ENCODE measurements around the gene PCBP3. TPM values are rescaled to one million over a fixed set of nuclear protein-coding genes. Genes with fewer than 3 reads are reported as not detected.

Gene PCBP3
- total RNA-seq, 1 experiment from 2014 or later, result 10.9 TPM

DNA sequence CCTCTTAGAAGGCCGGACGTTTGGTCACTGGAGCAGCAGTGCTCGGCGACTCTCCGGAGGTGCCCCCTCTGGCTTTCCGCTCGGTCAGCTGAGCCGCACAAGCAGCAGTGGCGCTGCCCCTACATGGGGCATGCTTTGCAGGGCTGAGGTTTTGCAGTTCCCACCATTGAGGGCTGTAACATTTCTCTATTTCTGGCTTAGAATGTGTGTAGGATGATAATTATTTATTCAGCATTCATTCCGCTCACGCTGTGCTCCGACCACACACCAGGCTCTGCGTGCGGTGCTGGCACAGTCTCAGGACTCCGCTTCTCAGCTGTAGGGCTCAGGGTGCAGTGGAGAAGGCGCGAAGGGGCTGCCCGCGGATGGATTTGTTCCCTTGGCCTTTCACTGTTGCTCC lies 119.5 kb downstream of the PCBP3 start:
- H2BK20ac ChIP-seq (ENCODE audit: low read depth, low read length, poor library complexity, severe bottlenecking), result no peak overlapping the region
- no peak overlapping the region for H3K23ac ChIP-seq (ENCODE audit: insufficient read length, low read depth, low read length)
- H4K8ac ChIP-seq (replicated peaks; ENCODE audit: insufficient read length, low read depth, low read length), result no peak overlapping the region
- no peak overlapping the region for H2BK5ac ChIP-seq (ENCODE audit: insufficient read length, low read length)
- no peak overlapping the region for H3K27ac ChIP-seq (ENCODE audit: insufficient read length, low read depth, low read length)
- no peak overlapping the region for H3K56ac ChIP-seq (ENCODE audit: insufficient read length, low read depth, low read length)
- no peak overlapping the region for H2BK12ac ChIP-seq (ENCODE audit: insufficient read length, low read depth, low read length)
- Mint-ChIP-seq H3K4me1 (no peaks in the 10 kb centered on the region), H3K4me3 (no peak overlapping the region), H3K9me3 (no peaks in the 10 kb centered on the region), H3K27me3 (ENCODE audit: low read depth) (no peaks in the 10 kb centered on the region), H3K27ac (no peak overlapping the region; a peak in 1 of 7 replicates), H3K36me3 (ENCODE audit: insufficient read depth in 1 of 3, low read depth in 3 of 3) (no peaks in the 10 kb centered on the region; a peak in 1 of 7 replicates)
- no peaks in the 10 kb centered on the region for H3K4me1 ChIP-seq (ENCODE audit: insufficient read depth, low read length)
- H4K5ac ChIP-seq (ENCODE audit: insufficient read length, low read depth, low read length), result no peak overlapping the region
- H2AK5ac ChIP-seq (ENCODE audit: insufficient read length, low read length), result no peak overlapping the region
- H3K4me2 ChIP-seq (ENCODE audit: insufficient read depth, insufficient read length, low read length), result no peak overlapping the region
- DNase-seq, result no peak
- no peak for TF ChIP-seq CTCF (conservative IDR thresholded peaks at IDR 0.05)
- H3K14ac ChIP-seq (ENCODE audit: insufficient read depth, low read length), result no peak overlapping the region
- no CpG with 5 or more reads among the region's 19 CpGs for WGBS (ENCODE audit: extremely low coverage, insufficient read length, low lambda C conversion rate)
- H3K18ac ChIP-seq (ENCODE audit: insufficient read length, low read depth, low read length), result no peak overlapping the region
- H3K79me1 ChIP-seq (ENCODE audit: insufficient read depth, low read depth, low read length, poor library complexity, severe bottlenecking), result no peaks in the 10 kb centered on the region
- H3K9ac ChIP-seq (ENCODE audit: extremely low read depth, insufficient read length, low read length), result no peak overlapping the region
- no peak overlapping the region for H4K91ac ChIP-seq (ENCODE audit: insufficient read length, low read depth, low read length)
- H2BK15ac ChIP-seq (ENCODE audit: low read depth, low read length), result no peak overlapping the region
- no peak overlapping the region for H2BK120ac ChIP-seq (ENCODE audit: low read depth, low read length, poor library complexity, severe bottlenecking)
- H3K9me3 ChIP-seq (ENCODE audit: control insufficient read depth, low read depth, low read length), result no peaks in the 10 kb centered on the region
- no peak overlapping the region for H2AFZ ChIP-seq (ENCODE audit: low read length)
- H4K20me1 ChIP-seq (ENCODE audit: control insufficient read depth, insufficient read depth, insufficient read length), result no peaks in the 10 kb centered on the region
- H3K23me2 ChIP-seq (ENCODE audit: insufficient read length, low read depth, low read length, poor library complexity, severe bottlenecking), result no peaks in the 10 kb centered on the region
- no peaks in the 10 kb centered on the region for H3K79me2 ChIP-seq (ENCODE audit: insufficient read depth, low read length)
- no peak overlapping the region for H3K4ac ChIP-seq (ENCODE audit: low read depth, low read length)
- H3T11ph ChIP-seq (ENCODE audit: low read length), result no peak overlapping the region
- no peaks in the 10 kb centered on the region for H3K27me3 ChIP-seq (ENCODE audit: insufficient read depth, low read length)
